ENCODE data around the gene PTPRD. TPM values are rescaled to one million over a fixed set of nuclear protein-coding genes. Genes with fewer than 3 reads are reported as not detected.

The PTPRD gene
- total RNA-seq, 2 experiments from 2014 or later: 0.03 TPM; not detected in 1

DNA sequence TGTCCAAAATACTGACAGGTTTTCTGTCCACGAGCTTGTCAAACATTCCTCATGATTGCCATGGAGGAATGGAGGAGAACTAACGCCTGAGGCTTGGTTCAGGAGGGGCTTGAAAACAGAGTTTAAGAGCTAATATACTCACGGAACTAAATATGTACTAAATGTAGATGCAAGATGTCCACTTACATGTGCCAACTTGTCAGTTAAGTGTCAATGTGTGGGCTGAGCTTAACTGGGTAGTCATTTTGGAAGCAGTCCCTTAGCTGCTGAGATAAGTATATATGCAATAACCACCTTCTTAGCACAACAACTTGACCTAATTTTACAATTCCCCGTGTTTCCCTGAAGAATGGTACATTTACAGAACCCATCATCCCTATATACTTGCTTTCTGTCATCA, 176.0 kb downstream of the PTPRD start:
- CTCF ChIA-PET (ENCODE audit: unreplicated experiment): no interaction called here
- no peak overlapping the region for H3K27ac ChIP-seq (ENCODE audit: low read depth, low read length, poor library complexity, severe bottlenecking)
- POLR2A ChIA-PET: interaction anchor here (0.5 kb wide), 1 partner anchor 13 kb away, joined by 3 read pairs; no protein-coding TSS in a partner anchor
- no peaks in the 10 kb centered on the region for H3K36me3 ChIP-seq (ENCODE audit: insufficient read depth, low read length)
- no peak overlapping the region for H3K4me2 ChIP-seq (ENCODE audit: low read length)
- no peaks in the 10 kb centered on the region for H3K79me2 ChIP-seq (ENCODE audit: insufficient read depth, low read depth, low read length)
- TF ChIP-seq EZH2phosphoT487 (IDR thresholded peaks at IDR 0.05; ENCODE audit: borderline replicate concordance, low read depth, low read length): no peak
- TF ChIP-seq, protein P1, sequence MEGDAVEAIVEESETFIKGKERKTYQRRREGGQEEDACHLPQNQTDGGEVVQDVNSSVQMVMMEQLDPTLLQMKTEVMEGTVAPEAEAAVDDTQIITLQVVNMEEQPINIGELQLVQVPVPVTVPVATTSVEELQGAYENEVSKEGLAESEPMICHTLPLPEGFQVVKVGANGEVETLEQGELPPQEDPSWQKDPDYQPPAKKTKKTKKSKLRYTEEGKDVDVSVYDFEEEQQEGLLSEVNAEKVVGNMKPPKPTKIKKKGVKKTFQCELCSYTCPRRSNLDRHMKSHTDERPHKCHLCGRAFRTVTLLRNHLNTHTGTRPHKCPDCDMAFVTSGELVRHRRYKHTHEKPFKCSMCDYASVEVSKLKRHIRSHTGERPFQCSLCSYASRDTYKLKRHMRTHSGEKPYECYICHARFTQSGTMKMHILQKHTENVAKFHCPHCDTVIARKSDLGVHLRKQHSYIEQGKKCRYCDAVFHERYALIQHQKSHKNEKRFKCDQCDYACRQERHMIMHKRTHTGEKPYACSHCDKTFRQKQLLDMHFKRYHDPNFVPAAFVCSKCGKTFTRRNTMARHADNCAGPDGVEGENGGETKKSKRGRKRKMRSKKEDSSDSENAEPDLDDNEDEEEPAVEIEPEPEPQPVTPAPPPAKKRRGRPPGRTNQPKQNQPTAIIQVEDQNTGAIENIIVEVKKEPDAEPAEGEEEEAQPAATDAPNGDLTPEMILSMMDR (conservative IDR thresholded peaks at IDR 0.05; ENCODE audit: low read length): no peak
- intact Hi-C loops (cut with micrococcal nuclease; ENCODE audit: unreplicated experiment): no loop called here
- H4K20me1 ChIP-seq (ENCODE audit: insufficient read depth, low read length): no peaks in the 10 kb centered on the region
- no TSS peak for BruUV-seq (replicated peaks)
- H2AFZ ChIP-seq (ENCODE audit: low read length): no peak overlapping the region
- H3K9me2 ChIP-seq (ENCODE audit: insufficient read depth, low read length): no peaks in the 10 kb centered on the region
- H3K4me3 ChIP-seq (ENCODE audit: low read depth, low read length, poor library complexity, severe bottlenecking): no peak overlapping the region
- no peaks in the 10 kb centered on the region for H3K4me1 ChIP-seq (ENCODE audit: insufficient read depth, low read length, poor library complexity, severe bottlenecking)
- no peak for DNase-seq (ENCODE audit: low spot score)
- H3K9me3 ChIP-seq (ENCODE audit: low read length): no peaks in the 10 kb centered on the region

DNA sequence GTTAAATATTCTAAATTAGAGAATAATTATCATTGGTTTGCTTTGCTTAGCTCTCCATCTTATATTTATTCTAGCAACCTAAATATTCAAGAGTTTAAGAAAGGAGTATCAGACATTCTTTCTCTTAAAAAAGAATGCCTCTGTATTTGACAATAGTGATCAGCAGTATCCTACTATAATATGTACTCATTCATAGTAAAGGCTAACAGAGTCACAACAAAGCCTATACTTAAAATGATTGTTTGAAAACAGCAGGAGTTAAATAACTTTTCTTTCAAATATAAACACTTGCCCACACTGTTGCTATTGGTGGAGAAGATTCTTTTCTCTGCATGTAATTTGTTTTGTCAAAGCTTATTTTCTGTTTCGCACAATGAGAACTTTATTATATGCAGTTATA, 178.4 kb downstream of the PTPRD start:
- H2AFZ ChIP-seq (ENCODE audit: low read length): no peak overlapping the region
- BruUV-seq (replicated peaks): no TSS peak
- no peak overlapping the region for H3K4me2 ChIP-seq (ENCODE audit: low read length)
- TF ChIP-seq, protein P1 (conservative IDR thresholded peaks at IDR 0.05; ENCODE audit: low read length): no peak
- TF ChIP-seq EZH2phosphoT487 (IDR thresholded peaks at IDR 0.05; ENCODE audit: borderline replicate concordance, low read depth, low read length): no peak
- H3K4me1 ChIP-seq (ENCODE audit: insufficient read depth, low read length, poor library complexity, severe bottlenecking): no peaks in the 10 kb centered on the region
- intact Hi-C loops (cut with micrococcal nuclease; ENCODE audit: unreplicated experiment): no loop called here
- ChIA-PET POLR2A (no interaction called here), CTCF (ENCODE audit: unreplicated experiment) (no interaction called here)
- H3K27ac ChIP-seq (ENCODE audit: low read depth, low read length, poor library complexity, severe bottlenecking): no peak overlapping the region
- no peaks in the 10 kb centered on the region for H3K9me3 ChIP-seq (ENCODE audit: low read length)
- no peak for DNase-seq (ENCODE audit: low spot score)
- H3K36me3 ChIP-seq (ENCODE audit: insufficient read depth, low read length): no peaks in the 10 kb centered on the region
- no peaks in the 10 kb centered on the region for H4K20me1 ChIP-seq (ENCODE audit: insufficient read depth, low read length)
- no peaks in the 10 kb centered on the region for H3K9me2 ChIP-seq (ENCODE audit: insufficient read depth, low read length)
- H3K79me2 ChIP-seq (ENCODE audit: insufficient read depth, low read depth, low read length): no peaks in the 10 kb centered on the region
- no peak overlapping the region for H3K4me3 ChIP-seq (ENCODE audit: low read depth, low read length, poor library complexity, severe bottlenecking)

DNA sequence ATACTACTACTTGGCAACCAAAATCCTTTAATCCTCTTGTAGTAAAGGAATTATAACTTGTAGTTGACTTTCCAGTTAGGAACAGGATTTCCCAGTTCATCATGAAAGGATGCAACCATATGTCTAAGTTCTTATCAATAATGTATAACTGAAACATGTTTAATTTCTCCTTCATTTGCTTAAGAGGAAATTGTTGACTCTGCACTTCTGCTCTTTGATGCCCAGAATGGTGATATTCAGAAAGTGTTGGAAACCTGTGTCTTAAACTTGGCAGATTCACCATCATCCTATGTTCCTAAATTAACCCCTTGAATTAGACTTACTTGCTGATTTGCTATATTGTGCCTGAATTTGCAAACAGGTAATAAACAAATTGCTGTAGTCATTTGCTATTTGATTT, 201.5 kb downstream of the PTPRD start:
- Histone ChIP-seq H3K79me2 (ENCODE audit: insufficient read depth, low read depth, low read length) (no peaks in the 10 kb centered on the region), H4K20me1 (ENCODE audit: insufficient read depth, low read length) (no peaks in the 10 kb centered on the region), H3K9me2 (ENCODE audit: insufficient read depth, low read length) (no peaks in the 10 kb centered on the region), H3K4me3 (ENCODE audit: low read depth, low read length, poor library complexity, severe bottlenecking) (no peak overlapping the region), H3K4me2 (ENCODE audit: low read length) (no peak overlapping the region), H3K4me1 (ENCODE audit: insufficient read depth, low read length, poor library complexity, severe bottlenecking) (no peaks in the 10 kb centered on the region), H3K36me3 (ENCODE audit: insufficient read depth, low read length) (no peaks in the 10 kb centered on the region), H3K9me3 (ENCODE audit: low read length) (no peaks in the 10 kb centered on the region), H2AFZ (ENCODE audit: low read length) (no peak overlapping the region), H3K27ac (ENCODE audit: low read depth, low read length, poor library complexity, severe bottlenecking) (no peak overlapping the region)
- TF ChIP-seq EZH2phosphoT487 (IDR thresholded peaks at IDR 0.05; ENCODE audit: borderline replicate concordance, low read depth, low read length): no peak
- TF ChIP-seq, protein P1 (conservative IDR thresholded peaks at IDR 0.05; ENCODE audit: low read length): no peak
- ChIA-PET CTCF (ENCODE audit: unreplicated experiment) (no interaction called here), POLR2A (interaction anchor here (0.8 kb wide), 1 partner anchor 26 kb away, joined by 3 read pairs; no protein-coding TSS in a partner anchor)
- intact Hi-C loops (cut with micrococcal nuclease; ENCODE audit: unreplicated experiment): no loop called here
- BruUV-seq (replicated peaks): no TSS peak
- DNase-seq (ENCODE audit: low spot score): no peak

Measured in OCI-LY7 (cell line).